Amygdala (tissue), 56 donors: Measurements from ENCODE around the gene ARSH.
"Not testable (repeated sequence)": the region's sequence is repeated elsewhere in the genome, so short reads cannot be mapped to it uniquely, and the experiment has no call there.

ENCODE experiments used
- DNase-seq, 56 donors: peaks; one replicate each; lab custom pipeline; 2025; lab: John Stamatoyannopoulos, UW

Gene ARSH

GRCh38 chrX:3006495-3006894, at the start of gene ARSH:
TSS of gene ARSH (plus strand) at chrX:3006546. CDS start at chrX:3006613, 67 bp downstream.
- no peak for DNase-seq

DNA sequence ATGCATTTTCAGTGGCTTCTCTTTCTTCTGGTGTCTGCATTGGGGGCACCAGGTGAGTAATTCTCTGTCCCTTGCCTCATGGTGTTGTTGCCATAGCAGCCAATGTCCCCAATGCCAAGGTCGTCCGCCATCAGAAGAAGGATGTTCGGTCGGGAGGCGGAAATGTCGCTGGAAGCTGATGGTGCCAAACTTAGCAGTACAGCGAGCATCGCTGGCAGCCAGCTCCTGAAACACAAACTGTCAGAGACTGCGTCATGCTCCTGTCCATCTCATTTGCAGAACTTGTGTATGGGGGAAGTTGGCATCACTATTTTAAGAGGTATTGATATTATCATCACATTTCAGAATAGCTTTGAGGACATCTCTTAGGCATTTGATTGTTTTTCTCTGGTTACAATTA, 48.1 kb upstream of the ARSH start:
- DNase-seq: no peak

GRCh38 chrX:2960861-2961515, 45.4 kb upstream of the ARSH start:
- no peak for DNase-seq

DNA sequence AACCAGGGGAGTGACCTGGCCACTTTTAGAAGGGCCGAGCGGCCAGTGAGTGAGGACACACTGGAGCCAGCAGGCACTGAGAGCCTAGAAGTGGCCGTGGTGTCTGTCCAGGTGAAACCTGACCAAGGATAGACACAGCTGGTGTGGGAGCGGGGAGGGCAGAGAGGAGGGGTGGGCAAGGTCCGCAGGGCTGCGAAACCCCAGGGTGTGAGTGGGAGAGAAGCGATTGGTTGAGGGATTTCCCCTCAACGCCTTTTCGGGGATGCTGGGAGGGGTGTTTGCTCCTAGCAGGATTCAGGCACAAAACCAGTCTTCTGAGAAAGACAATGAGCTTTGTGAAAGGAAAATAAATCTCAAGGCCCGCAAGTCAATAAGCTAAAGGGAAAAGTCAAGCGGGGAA, 44.0 kb upstream of the ARSH start:
- DNase-seq: no peak

GRCh38 chrX:2963449-2963848, 42.9 kb upstream of the ARSH start:
- not testable (repeated sequence) for DNase-seq

DNA sequence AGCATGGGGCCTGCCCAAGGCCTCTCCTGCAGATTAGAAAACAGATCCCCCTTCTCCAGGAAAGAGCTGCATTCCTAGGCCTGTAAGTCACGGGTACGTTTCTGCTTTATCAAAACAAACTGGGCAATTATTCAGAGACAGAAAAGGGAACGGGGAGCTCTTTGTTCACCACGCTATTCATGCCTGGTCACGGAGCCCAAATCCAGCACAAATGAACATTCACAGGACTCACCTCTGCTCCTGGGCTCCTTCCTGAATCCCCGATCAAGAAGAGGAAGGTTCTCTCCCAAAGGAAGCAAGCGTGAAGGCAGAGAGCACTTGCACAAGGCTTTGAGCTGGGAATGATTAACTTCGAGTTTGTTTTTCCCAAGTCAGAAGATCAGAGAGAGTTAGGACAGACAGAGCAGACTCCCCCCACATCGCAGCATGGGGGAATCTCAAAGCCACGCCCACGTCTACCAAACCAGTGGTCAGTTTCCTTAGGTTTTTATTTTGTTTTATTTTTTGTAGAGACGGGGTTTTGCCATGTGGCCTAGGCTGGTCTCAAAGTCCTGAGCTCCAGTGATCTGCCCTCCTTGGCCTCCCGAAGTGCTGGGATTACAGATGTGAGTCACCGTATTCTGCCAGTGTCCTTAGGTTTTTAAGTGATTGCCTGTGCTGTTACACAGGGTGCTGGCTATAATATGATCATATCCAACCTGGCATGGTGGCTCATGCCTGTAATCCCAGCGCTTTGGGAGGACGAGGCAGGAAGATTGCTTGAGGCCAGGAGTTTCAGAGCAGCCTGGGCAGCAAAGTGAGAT, 42.2 kb upstream of the ARSH start:
- not testable (repeated sequence) for DNase-seq

GRCh38 chrX:2965965-2966364, 40.4 kb upstream of the ARSH start:
- DNase-seq: no peak

DNA sequence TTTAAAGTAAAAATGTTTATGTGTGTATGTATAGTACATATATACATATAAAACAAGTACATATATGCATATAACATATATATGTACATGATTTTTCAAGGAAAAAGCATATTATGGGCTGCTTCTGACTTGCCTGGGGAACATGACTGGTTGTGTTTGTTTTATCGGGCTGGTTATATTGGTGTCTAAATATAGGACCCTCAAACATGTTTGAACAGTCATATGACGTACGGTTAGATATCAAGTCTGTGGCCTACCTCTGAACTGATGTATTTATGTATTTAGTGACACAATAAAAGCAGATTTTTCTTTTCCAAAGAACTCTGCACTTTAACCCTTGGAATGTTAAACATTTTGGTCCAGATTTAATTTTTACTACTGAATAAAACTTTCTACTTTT, 39.3 kb upstream of the ARSH start:
- DNase-seq: no peak

- DNase-seq: peak in 1 of 56 donors; percentile 0
Observed at GRCh38 chrX:2967584-2967983, 38.8 kb upstream of the ARSH start.

DNA sequence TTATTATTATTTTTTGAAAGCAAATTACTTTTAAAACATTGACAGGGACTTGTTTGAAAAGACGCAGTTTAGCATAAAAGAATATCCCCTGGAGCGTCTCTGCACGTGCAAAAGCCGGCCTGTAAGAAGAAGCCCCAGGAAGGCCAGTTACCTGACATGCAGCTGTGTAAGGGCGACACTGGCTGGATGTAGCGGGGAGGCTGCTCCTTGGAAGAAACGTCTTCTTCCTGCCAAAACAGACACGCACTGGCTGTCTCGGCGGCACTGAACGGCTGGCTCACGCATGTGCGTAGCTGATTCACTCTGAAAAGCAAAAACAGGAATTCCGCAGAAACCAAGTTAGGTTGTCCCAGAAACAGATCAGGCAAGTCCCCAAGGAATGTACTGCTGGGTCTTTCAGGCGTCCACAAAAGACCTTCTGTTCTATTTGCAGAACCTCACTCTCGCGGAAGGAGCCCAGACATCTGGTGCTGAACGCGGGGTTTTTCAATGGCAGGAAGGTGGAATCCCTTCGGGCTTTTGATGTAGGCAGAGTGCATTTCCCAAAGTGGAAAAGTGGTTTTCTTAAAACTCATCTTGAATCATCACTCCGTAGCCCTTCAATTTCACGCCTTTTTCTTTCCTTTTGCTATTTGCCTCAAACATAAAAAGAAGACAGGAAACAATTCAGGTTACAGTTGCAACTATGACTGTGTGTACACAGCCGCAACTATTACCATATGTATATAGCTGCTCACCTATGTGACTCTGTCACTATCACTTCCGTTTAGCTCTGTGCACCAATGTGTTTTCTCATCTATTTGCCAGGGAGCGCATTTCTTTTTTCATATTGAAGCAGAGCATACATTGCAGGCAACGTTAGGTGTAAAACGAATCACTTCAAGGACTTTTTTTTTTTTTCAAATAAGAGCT, 38.1 kb upstream of the ARSH start:
- DNase-seq: peak in 49 of 56 donors; percentile 0 to 62 (median 18)

- no peak for DNase-seq
Observed at GRCh38 chrX:2969021-2969420, 37.3 kb upstream of the ARSH start.

GRCh38 chrX:2972391-2972790, 34.0 kb upstream of the ARSH start:
- DNase-seq: no peak

DNA sequence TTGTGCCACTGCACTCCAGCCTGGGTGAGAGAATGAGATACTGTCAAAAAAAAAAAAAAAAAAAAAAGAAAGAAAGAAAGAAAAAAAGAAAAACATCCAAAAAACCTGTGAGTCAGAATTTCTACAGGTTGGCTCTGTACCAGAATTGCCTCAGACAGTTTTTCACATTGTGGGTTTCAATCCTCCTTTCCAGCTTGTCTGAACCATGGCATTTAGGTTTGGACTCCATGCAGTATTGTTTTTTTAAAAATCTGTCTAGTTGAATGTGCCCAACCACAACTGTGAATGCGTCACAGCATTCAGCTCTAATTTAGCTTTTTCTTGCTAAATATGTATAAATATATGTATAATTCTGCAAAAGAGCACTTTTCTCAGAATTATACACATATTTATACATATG, 31.4 kb upstream of the ARSH start:
- DNase-seq: no peak

DNA sequence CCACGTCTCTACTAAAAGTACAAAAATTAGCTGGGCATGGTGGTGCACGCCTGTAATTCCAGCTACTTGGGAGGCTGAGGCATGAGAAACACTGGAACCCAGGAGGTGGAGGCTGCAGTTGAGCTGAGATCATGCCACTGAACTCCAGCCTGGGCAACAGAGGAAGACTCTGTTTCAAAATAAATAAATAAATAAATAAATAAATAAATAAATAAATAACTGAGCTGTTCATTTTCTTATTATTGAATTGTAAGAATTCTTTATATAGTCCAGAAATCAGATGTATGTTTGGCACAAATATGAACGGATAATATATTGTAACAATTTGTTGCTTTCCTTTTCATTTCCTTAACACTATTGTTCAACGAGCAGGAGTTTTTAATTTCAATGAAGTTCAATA, 27.7 kb upstream of the ARSH start:
- DNase-seq: not testable (repeated sequence)

GRCh38 chrX:2984342-2984741, 22.0 kb upstream of the ARSH start:
- no peak for DNase-seq

- DNase-seq: no peak
Observed at GRCh38 chrX:2989565-2989964, 16.8 kb upstream of the ARSH start.

GRCh38 chrX:3010532-3010931, 4.2 kb downstream of the ARSH start:
- DNase-seq: no peak

- no peak for DNase-seq
Observed at GRCh38 chrX:3017492-3017891, 11.1 kb downstream of the ARSH start.

DNA sequence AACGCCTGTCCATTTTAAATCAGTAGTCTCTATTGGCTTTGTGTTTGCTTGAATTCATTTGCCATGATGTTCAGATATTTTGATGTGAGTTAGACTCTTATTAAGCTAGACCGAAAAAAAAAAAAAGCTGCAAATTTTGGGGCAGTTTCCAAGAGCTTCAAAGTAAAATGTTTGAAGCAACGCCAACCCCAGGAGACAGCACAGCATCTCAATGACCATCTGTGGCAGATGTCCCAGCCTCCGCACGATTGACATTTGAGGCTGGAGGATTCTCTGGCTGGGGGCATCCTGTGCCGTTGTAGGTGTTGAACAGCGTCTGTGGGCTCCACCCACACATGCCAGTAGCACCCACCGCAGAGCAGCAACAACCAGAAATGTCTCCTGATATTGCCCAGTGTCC, 17.8 kb downstream of the ARSH start:
- DNase-seq: peak in 11 of 56 donors; percentile 0 to 12 (median 3)

DNA sequence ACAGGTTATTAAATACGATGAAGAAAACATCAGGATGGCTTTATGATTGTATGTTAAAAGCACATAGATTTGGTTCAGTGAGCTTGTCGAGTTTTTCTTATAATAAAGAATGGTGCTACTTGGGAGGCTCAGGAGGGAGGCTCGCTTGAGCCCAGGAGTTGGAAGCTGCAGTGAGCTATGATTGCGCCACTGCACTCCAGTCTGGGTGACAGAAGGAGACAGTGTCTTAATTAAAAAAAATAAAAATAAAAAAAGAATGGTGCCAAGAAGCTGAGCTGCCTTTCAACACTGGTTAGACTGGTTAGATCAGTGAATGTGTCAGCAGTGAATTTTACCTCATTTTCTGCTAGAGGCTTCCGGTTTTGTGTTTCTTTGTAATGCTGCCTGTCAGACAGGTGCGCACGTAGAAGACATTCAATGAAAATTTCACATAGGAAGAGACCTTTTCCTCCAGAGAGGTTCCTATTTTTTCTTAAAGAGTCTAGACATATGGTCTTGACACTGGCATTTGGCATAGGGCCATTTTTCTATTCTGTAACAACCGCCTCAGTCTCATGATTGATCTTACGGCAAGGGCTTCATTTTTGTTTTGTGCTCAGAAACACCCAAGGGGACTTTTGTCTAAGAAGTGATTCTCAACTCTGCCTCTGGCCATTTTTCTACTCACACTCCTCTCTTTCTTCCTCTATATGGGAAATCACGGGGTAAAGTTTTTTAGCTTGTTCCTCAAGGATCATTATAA, 19.9 kb downstream of the ARSH start:
- no peak for DNase-seq
